ENCODE data around the gene PARD6A. TPM values are rescaled to one million over a fixed set of nuclear protein-coding genes. Genes with fewer than 3 reads are reported as not detected.

The PARD6A gene
- polyA plus RNA-seq, 1 donor (not counting 4 experiments of a cell fraction or from before 2014, with no cell fraction given) = 0.20 TPM

DNA sequence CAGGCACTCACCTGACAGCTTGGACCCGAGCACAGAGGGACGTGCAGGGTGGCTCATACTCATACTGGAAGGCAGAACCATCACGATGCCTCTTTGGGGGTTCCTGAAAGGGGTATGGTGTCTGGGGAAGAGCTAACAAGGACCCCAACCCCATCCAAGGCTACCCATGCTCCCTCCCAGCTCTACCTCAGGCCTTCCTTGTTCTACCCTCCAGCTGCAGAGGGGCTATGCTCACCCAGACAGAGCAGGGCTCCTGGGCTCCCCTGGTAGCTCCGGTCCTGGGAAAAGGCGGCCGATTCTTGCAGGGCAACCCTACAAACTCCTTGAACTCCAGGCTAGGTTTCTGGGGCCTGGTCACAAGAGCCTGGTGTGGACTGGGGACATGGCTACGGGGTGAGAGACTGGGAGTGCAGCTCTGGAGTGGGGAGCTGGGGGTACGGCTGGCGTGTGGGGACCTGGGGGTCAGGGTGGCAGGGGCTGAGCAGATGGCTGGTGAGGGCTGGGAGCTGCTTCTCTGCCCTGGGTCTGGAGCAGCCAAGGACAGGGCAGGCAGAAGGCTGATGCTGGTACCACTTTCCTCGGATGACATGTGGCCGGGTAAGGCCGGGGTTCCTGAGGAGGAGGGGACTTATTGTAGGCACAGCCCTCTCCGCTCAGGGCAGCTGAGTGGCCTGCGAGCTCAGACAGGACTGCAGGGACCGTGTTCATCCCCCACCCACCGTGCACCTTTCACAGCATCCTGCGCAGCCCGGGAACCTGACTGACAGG is 2.8 kb upstream of the PARD6A start:
- FAIRE-seq (no peak), DNase-seq (ENCODE audit: low read depth, low spot score) (no peak)
- Histone ChIP-seq H3K4me2 (ENCODE audit: control insufficient read depth, extremely low read depth, insufficient read depth, low read depth, low read length) (no peak overlapping the region), H4K20me1 (ENCODE audit: control insufficient read depth, extremely low read depth, insufficient read depth, low read length) (no peaks in the 10 kb centered on the region), H3K27ac (ENCODE audit: control insufficient read depth, insufficient read depth, low read length) (no peak overlapping the region), H3K4me3 (ENCODE audit: control insufficient read depth in 2 of 3, extremely low read depth in 1 of 3, insufficient read depth in 2 of 3, low read depth in 1 of 3, low read length in 3 of 3) (no peak overlapping the region), H3K9me1 (ENCODE audit: control insufficient read depth, extremely low read depth, insufficient read depth, low read length) (no peaks in the 10 kb centered on the region), H3K9me3 (ENCODE audit: control insufficient read depth, low read depth, low read length) (no peaks in the 10 kb centered on the region), H3K27me3 (ENCODE audit: control insufficient read depth, extremely low read depth, insufficient read depth, low read length) (peaks cover 25% of the 10 kb centered on the region), H3K4me1 (ENCODE audit: control insufficient read depth, extremely low read depth, insufficient read depth, low read length) (peaks cover 9% of the 10 kb centered on the region), H2AFZ (ENCODE audit: control insufficient read depth, low read length) (no peak overlapping the region), H3K9ac (ENCODE audit: control insufficient read depth, extremely low read depth, insufficient read depth, low read length) (no peak overlapping the region), H3K36me3 (ENCODE audit: control insufficient read depth in 2 of 2, extremely low read depth in 1 of 2, insufficient read depth in 2 of 2, low read length in 2 of 2) (peaks cover 1 to 9% of the 10 kb centered on the region in 2 experiments), H3K79me2 (ENCODE audit: control insufficient read depth, insufficient read depth, low read length) (peaks cover 12% of the 10 kb centered on the region)
- TF ChIP-seq, protein P1, sequence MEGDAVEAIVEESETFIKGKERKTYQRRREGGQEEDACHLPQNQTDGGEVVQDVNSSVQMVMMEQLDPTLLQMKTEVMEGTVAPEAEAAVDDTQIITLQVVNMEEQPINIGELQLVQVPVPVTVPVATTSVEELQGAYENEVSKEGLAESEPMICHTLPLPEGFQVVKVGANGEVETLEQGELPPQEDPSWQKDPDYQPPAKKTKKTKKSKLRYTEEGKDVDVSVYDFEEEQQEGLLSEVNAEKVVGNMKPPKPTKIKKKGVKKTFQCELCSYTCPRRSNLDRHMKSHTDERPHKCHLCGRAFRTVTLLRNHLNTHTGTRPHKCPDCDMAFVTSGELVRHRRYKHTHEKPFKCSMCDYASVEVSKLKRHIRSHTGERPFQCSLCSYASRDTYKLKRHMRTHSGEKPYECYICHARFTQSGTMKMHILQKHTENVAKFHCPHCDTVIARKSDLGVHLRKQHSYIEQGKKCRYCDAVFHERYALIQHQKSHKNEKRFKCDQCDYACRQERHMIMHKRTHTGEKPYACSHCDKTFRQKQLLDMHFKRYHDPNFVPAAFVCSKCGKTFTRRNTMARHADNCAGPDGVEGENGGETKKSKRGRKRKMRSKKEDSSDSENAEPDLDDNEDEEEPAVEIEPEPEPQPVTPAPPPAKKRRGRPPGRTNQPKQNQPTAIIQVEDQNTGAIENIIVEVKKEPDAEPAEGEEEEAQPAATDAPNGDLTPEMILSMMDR (optimal IDR thresholded peaks at IDR 0.05 in 1 of 3, IDR thresholded peaks at IDR 0.05 in 1 of 3, conservative IDR thresholded peaks at IDR 0.05 in 1 of 3; ENCODE audit: extremely low read depth in 1 of 3, insufficient read depth in 2 of 3, low read length in 3 of 3) = no peak
- no peak for TF ChIP-seq EZH2 (IDR thresholded peaks at IDR 0.05; ENCODE audit: low read length)
- dilution Hi-C loops (cut with MboI; ENCODE audit: extremely low pct_ligation_motif_present, low sequenced_read_pairs) = no loop called here

DNA sequence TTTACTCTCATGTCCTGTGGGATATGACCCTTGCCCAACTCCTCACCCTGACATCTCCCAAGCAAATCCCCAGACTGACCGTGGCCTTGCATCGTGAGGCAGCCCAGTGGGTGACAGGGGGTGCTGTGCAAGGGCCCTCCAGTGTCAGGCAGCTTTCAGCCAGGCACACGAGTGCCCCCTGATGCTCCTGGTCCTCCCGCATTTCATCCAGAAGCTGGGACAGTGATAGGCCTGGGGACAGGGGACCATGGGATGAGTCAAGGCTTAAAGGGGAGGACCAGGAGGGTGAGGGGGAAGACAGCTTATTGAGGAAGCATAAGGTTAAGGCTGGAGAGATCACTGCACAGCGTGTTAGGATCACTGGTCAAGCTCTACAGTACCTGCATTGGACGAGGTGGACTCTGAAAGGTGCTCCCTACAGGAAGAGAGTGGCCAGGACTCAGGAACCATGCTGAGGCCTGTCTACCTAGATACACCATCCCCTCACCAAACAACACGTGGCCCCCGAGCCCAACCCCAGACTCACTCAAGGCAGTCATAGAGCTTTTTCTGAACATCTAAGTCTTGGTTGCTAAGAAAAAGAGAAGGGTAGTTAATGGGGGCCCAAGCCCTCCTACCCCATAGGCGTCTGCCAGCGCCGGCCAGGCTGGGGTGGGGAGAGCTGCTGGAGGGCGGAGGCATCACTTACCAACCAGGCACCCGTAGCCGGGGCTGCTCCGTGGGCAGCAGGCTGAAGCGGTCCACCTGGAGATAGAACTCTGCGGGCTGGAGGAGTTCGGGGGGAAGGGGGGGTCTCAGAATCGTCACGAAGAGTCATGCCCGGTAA is 1.7 kb upstream of the PARD6A start:
- no peak for DNase-seq (ENCODE audit: low read depth, low spot score)
- peak overlapping the region; percentile 96 for H3K4me2 ChIP-seq (ENCODE audit: control insufficient read depth, extremely low read depth, insufficient read depth, low read depth, low read length)
- H3K36me3 ChIP-seq (ENCODE audit: control insufficient read depth in 2 of 2, extremely low read depth in 1 of 2, insufficient read depth in 2 of 2, low read length in 2 of 2) = peaks cover 1 to 9% of the 10 kb centered on the region in 2 experiments
- H2AFZ ChIP-seq (ENCODE audit: control insufficient read depth, low read length) = peak overlapping the region; percentile 93
- TF ChIP-seq, protein P1 (optimal IDR thresholded peaks at IDR 0.05 in 1 of 3, IDR thresholded peaks at IDR 0.05 in 1 of 3, conservative IDR thresholded peaks at IDR 0.05 in 1 of 3; ENCODE audit: extremely low read depth in 1 of 3, insufficient read depth in 2 of 3, low read length in 3 of 3) = no peak
- TF ChIP-seq EZH2 (IDR thresholded peaks at IDR 0.05; ENCODE audit: low read length) = no peak
- H3K27ac ChIP-seq (ENCODE audit: control insufficient read depth, insufficient read depth, low read length) = peak overlapping the region; percentile 58
- H4K20me1 ChIP-seq (ENCODE audit: control insufficient read depth, extremely low read depth, insufficient read depth, low read length) = no peaks in the 10 kb centered on the region
- peak; percentile 53 for FAIRE-seq
- peak overlapping the region; percentile 82 to 98 (median 85) for H3K4me3 ChIP-seq (ENCODE audit: control insufficient read depth in 2 of 3, extremely low read depth in 1 of 3, insufficient read depth in 2 of 3, low read depth in 1 of 3, low read length in 3 of 3)
- H3K4me1 ChIP-seq (ENCODE audit: control insufficient read depth, extremely low read depth, insufficient read depth, low read length) = peaks cover 9% of the 10 kb centered on the region
- H3K9me1 ChIP-seq (ENCODE audit: control insufficient read depth, extremely low read depth, insufficient read depth, low read length) = no peaks in the 10 kb centered on the region
- peaks cover 14% of the 10 kb centered on the region for H3K27me3 ChIP-seq (ENCODE audit: control insufficient read depth, extremely low read depth, insufficient read depth, low read length)
- peaks cover 12% of the 10 kb centered on the region for H3K79me2 ChIP-seq (ENCODE audit: control insufficient read depth, insufficient read depth, low read length)
- peak overlapping the region; percentile 81 for H3K9ac ChIP-seq (ENCODE audit: control insufficient read depth, extremely low read depth, insufficient read depth, low read length)
- H3K9me3 ChIP-seq (ENCODE audit: control insufficient read depth, low read depth, low read length) = no peaks in the 10 kb centered on the region
- dilution Hi-C loops (cut with MboI; ENCODE audit: extremely low pct_ligation_motif_present, low sequenced_read_pairs) = no loop called here

All from keratinocyte (primary cell).